Measurements from ENCODE around the gene CNDP1.

DNA sequence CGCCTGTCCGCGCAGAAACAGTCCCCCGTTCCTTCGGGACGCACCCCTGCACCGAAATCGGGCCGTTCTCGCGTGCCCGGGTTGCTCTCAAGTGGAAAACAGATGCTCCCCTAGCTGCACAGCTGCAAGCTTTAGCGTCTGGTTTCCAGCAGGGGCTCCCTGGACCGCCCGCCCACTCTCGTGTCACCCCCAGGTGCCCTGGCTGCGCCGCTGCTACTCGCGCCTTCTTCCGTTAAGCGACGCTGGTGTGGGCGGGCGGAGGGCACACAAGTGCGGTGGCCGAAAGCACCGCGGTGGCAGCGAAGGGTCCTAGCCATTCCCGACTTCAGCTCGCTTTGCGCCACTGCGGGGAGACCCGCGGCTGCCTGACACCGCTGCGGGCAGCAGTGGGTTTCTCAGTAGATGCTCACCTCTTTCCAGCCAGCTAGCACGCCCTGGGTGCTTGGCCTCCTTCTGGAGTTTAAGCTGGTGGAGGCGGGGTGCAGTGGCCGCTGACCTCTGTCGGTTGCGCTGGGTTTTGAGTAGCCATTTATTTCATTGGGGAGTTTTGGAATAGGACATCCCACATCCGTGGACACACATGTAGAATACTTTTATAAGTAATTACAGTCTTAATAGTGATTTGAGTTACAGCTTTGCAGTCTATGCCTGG is 64.2 kb downstream of the CNDP1 start:
- TF ChIP-seq POLR2A (IDR thresholded peaks at IDR 0.05): no peak
- TF ChIP-seq, protein P1, sequence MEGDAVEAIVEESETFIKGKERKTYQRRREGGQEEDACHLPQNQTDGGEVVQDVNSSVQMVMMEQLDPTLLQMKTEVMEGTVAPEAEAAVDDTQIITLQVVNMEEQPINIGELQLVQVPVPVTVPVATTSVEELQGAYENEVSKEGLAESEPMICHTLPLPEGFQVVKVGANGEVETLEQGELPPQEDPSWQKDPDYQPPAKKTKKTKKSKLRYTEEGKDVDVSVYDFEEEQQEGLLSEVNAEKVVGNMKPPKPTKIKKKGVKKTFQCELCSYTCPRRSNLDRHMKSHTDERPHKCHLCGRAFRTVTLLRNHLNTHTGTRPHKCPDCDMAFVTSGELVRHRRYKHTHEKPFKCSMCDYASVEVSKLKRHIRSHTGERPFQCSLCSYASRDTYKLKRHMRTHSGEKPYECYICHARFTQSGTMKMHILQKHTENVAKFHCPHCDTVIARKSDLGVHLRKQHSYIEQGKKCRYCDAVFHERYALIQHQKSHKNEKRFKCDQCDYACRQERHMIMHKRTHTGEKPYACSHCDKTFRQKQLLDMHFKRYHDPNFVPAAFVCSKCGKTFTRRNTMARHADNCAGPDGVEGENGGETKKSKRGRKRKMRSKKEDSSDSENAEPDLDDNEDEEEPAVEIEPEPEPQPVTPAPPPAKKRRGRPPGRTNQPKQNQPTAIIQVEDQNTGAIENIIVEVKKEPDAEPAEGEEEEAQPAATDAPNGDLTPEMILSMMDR (IDR thresholded peaks at IDR 0.05): peak in 2 of 4 experiments; percentile 9 to 17
